ENCODE data around the gene KCNE4.

DNA sequence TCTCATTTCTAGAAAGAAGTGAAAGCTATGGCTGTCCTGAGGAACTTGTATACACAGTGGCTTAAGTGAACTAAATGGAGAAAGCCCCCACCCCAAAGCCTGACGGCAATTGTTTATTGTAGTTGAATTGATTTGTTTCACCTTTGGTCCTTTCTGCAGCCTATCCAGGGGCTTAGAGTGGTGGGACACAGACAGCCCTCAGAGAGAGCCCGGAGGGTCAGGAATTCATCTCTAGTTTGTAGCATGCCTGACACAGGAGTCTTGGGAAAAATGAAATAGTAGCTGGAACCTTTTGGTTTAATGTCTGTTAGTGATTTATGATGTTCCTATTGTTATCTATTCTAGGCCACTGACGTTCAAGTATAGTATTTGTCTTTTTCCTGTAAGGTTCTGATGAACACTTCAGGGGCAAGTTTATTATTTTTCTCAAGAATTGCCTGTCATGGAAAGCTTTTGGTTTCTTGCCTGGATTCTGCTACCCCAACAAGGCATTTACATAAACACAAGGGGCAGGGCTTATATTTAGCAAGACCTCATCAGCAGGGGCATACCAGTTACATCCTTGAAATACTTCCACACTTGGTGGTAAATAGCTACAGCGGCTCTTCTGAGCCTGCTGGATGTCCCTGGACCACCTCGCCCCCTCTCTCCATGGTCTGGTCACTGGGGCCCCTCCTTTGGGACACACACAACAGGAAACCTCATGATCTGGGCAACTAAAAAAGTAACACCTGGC lies 44.4 kb downstream of the KCNE4 start:
- TF ChIP-seq, protein P1, sequence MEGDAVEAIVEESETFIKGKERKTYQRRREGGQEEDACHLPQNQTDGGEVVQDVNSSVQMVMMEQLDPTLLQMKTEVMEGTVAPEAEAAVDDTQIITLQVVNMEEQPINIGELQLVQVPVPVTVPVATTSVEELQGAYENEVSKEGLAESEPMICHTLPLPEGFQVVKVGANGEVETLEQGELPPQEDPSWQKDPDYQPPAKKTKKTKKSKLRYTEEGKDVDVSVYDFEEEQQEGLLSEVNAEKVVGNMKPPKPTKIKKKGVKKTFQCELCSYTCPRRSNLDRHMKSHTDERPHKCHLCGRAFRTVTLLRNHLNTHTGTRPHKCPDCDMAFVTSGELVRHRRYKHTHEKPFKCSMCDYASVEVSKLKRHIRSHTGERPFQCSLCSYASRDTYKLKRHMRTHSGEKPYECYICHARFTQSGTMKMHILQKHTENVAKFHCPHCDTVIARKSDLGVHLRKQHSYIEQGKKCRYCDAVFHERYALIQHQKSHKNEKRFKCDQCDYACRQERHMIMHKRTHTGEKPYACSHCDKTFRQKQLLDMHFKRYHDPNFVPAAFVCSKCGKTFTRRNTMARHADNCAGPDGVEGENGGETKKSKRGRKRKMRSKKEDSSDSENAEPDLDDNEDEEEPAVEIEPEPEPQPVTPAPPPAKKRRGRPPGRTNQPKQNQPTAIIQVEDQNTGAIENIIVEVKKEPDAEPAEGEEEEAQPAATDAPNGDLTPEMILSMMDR (conservative IDR thresholded peaks at IDR 0.05; ENCODE audit: low read depth in 2 of 2) = no peak
- TF ChIP-seq EZH2 (IDR thresholded peaks at IDR 0.05; ENCODE audit: low read depth, unreplicated experiment) (no peak), JUNB (IDR thresholded peaks at IDR 0.05; ENCODE audit: unreplicated experiment) (no peak), POLR2AphosphoS5 (IDR thresholded peaks at IDR 0.05; ENCODE audit: low read depth) (no peak), NANOG (IDR thresholded peaks at IDR 0.05; ENCODE audit: borderline replicate concordance) (no peak), ZNF331 (CRISPR knock-in tag; IDR thresholded peaks at IDR 0.05; ENCODE audit: low read depth) (no peak), EZH2phosphoT487 (IDR thresholded peaks at IDR 0.05; ENCODE audit: unreplicated experiment) (no peak)
- TF ChIP-seq, protein P2, sequence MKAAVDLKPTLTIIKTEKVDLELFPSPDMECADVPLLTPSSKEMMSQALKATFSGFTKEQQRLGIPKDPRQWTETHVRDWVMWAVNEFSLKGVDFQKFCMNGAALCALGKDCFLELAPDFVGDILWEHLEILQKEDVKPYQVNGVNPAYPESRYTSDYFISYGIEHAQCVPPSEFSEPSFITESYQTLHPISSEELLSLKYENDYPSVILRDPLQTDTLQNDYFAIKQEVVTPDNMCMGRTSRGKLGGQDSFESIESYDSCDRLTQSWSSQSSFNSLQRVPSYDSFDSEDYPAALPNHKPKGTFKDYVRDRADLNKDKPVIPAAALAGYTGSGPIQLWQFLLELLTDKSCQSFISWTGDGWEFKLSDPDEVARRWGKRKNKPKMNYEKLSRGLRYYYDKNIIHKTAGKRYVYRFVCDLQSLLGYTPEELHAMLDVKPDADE (IDR thresholded peaks at IDR 0.05) = no peak
- TF ChIP-seq, protein P3, sequence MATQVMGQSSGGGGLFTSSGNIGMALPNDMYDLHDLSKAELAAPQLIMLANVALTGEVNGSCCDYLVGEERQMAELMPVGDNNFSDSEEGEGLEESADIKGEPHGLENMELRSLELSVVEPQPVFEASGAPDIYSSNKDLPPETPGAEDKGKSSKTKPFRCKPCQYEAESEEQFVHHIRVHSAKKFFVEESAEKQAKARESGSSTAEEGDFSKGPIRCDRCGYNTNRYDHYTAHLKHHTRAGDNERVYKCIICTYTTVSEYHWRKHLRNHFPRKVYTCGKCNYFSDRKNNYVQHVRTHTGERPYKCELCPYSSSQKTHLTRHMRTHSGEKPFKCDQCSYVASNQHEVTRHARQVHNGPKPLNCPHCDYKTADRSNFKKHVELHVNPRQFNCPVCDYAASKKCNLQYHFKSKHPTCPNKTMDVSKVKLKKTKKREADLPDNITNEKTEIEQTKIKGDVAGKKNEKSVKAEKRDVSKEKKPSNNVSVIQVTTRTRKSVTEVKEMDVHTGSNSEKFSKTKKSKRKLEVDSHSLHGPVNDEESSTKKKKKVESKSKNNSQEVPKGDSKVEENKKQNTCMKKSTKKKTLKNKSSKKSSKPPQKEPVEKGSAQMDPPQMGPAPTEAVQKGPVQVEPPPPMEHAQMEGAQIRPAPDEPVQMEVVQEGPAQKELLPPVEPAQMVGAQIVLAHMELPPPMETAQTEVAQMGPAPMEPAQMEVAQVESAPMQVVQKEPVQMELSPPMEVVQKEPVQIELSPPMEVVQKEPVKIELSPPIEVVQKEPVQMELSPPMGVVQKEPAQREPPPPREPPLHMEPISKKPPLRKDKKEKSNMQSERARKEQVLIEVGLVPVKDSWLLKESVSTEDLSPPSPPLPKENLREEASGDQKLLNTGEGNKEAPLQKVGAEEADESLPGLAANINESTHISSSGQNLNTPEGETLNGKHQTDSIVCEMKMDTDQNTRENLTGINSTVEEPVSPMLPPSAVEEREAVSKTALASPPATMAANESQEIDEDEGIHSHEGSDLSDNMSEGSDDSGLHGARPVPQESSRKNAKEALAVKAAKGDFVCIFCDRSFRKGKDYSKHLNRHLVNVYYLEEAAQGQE (IDR thresholded peaks at IDR 0.05; ENCODE audit: unreplicated experiment) = no peak

All from GM23338 (cell line).